Progenitor cell of endocrine pancreas (in vitro differentiated cells): ENCODE data around the gene SNX14. TPM values are rescaled to one million over a fixed set of nuclear protein-coding genes. Genes with fewer than 3 reads are reported as not detected.

Experiments
- DNase-seq: peaks from one replicate; pipeline ENCODE4 v3.0.0; 2021; ENCODE audit warnings: low spot score; ENCODE audit not compliant: unreplicated experiment
- H3K27ac Mint-ChIP-seq: 2 replicates; pipeline ENCODE4 v1.8.0; 2021; ENCODE audit warnings: mild to moderate bottlenecking, moderate library complexity, mixed read lengths
- H3K27me3 Mint-ChIP-seq: 2 replicates; pipeline ENCODE4 v1.8.0; 2021; ENCODE audit warnings: mixed read lengths
- H3K36me3 Mint-ChIP-seq: 2 replicates; pipeline ENCODE4 v1.8.0; 2022; ENCODE audit warnings: mixed read lengths; ENCODE audit not compliant: insufficient read depth
- H3K4me1 Mint-ChIP-seq: 2 replicates; pipeline ENCODE4 v1.8.0; 2021; ENCODE audit warnings: low read depth, mixed read lengths
- H3K4me3 Mint-ChIP-seq: 2 replicates; pipeline ENCODE4 v1.8.0; 2021; ENCODE audit warnings: low read depth, mild to moderate bottlenecking, moderate library complexity, mixed read lengths
- H3K9me3 Mint-ChIP-seq: 2 replicates; pipeline ENCODE4 v1.8.0; 2021; ENCODE audit warnings: low read depth, mixed read lengths
- total RNA-seq: library from RNA; stranded (reverse); gene quantifications from 2 replicates; pipeline ENCODE4 v1.2.1, GENCODE V29; 2021
- TF ChIP-seq, protein P1 (sequence below): fragments of 200-600 bp; sonication (generic); IDR thresholded peaks from one replicate; pipeline ENCODE4 v1.5.0; 2021; ENCODE audit warnings: antibody characterized with exemption, mild to moderate bottlenecking; ENCODE audit not compliant: unreplicated experiment

SNX14 gene
- total RNA-seq, 1 donor from 2014 or later = 88.3 TPM

GRCh38 chr6:85516168-85516567 is 77.5 kb downstream of the SNX14 start:
- DNase-seq = no peak
- no peaks in the 10 kb centered on the region for H3K27me3 Mint-ChIP-seq
- no peak overlapping the region for H3K4me3 Mint-ChIP-seq
- H3K4me1 Mint-ChIP-seq = no peaks in the 10 kb centered on the region
- TF ChIP-seq, protein P1, sequence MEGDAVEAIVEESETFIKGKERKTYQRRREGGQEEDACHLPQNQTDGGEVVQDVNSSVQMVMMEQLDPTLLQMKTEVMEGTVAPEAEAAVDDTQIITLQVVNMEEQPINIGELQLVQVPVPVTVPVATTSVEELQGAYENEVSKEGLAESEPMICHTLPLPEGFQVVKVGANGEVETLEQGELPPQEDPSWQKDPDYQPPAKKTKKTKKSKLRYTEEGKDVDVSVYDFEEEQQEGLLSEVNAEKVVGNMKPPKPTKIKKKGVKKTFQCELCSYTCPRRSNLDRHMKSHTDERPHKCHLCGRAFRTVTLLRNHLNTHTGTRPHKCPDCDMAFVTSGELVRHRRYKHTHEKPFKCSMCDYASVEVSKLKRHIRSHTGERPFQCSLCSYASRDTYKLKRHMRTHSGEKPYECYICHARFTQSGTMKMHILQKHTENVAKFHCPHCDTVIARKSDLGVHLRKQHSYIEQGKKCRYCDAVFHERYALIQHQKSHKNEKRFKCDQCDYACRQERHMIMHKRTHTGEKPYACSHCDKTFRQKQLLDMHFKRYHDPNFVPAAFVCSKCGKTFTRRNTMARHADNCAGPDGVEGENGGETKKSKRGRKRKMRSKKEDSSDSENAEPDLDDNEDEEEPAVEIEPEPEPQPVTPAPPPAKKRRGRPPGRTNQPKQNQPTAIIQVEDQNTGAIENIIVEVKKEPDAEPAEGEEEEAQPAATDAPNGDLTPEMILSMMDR = no peak
- no peaks in the 10 kb centered on the region for H3K9me3 Mint-ChIP-seq
- H3K27ac Mint-ChIP-seq = no peak overlapping the region
- H3K36me3 Mint-ChIP-seq = peaks cover 21% of the 10 kb centered on the region

- H3K4me3 Mint-ChIP-seq = no peak overlapping the region
- TF ChIP-seq, protein P1 = no peak
- H3K27me3 Mint-ChIP-seq = no peaks in the 10 kb centered on the region
- DNase-seq = no peak
- H3K27ac Mint-ChIP-seq = no peak overlapping the region
- peaks cover 22% of the 10 kb centered on the region for H3K36me3 Mint-ChIP-seq
- H3K4me1 Mint-ChIP-seq = no peaks in the 10 kb centered on the region
- H3K9me3 Mint-ChIP-seq = no peaks in the 10 kb centered on the region
These were observed 87.1 kb downstream of the SNX14 start for GRCh38 chr6:85506441-85507093.

- Mint-ChIP-seq H3K4me3 (no peak overlapping the region), H3K36me3 (peaks cover 22% of the 10 kb centered on the region), H3K9me3 (peaks cover 17% of the 10 kb centered on the region), H3K4me1 (no peaks in the 10 kb centered on the region), H3K27ac (no peak overlapping the region), H3K27me3 (no peaks in the 10 kb centered on the region)
- no peak for DNase-seq
- TF ChIP-seq, protein P1 = no peak
These were observed 94.9 kb downstream of the SNX14 start for GRCh38 chr6:85498596-85499258.

- no peak overlapping the region for H3K27ac Mint-ChIP-seq
- no peak for DNase-seq
- H3K36me3 Mint-ChIP-seq = peaks cover 26% of the 10 kb centered on the region
- no peaks in the 10 kb centered on the region for H3K4me1 Mint-ChIP-seq
- H3K9me3 Mint-ChIP-seq = peaks cover 17% of the 10 kb centered on the region
- TF ChIP-seq, protein P1 = no peak
- no peaks in the 10 kb centered on the region for H3K27me3 Mint-ChIP-seq
- H3K4me3 Mint-ChIP-seq = no peak overlapping the region
These were observed 96.8 kb downstream of the SNX14 start for GRCh38 chr6:85496856-85497255.

GRCh38 chr6:85496009-85496579 is 97.6 kb downstream of the SNX14 start:
- H3K27ac Mint-ChIP-seq = no peak overlapping the region
- peaks cover 17% of the 10 kb centered on the region for H3K9me3 Mint-ChIP-seq
- no peak for DNase-seq
- H3K36me3 Mint-ChIP-seq = peaks cover 26% of the 10 kb centered on the region
- no peak overlapping the region for H3K4me3 Mint-ChIP-seq
- no peaks in the 10 kb centered on the region for H3K27me3 Mint-ChIP-seq
- TF ChIP-seq, protein P1 = no peak
- no peaks in the 10 kb centered on the region for H3K4me1 Mint-ChIP-seq
